ENCODE measurements around the gene SLAMF7.
"Not testable (repeated sequence)": the region's sequence is repeated elsewhere in the genome, so short reads cannot be mapped to it uniquely, and the experiment has no call there.

SLAMF7 gene

GRCh38 chr1:160739098-160739511 is at the start of gene SLAMF7:
TSS of gene SLAMF7 (plus strand) at chr1:160739247. CDS start at chr1:160739302, 55 bp downstream.
- no peak within 1 kb of the TSS for H3K4me3 ChIP-seq (ENCODE audit: low read depth, low read length)

- H3K4me3 ChIP-seq (ENCODE audit: low read depth, low read length): not testable (repeated sequence)
Measured at GRCh38 chr1:160692390-160692789, 46.7 kb upstream of the SLAMF7 start.

GRCh38 chr1:160702100-160702499 is 36.9 kb upstream of the SLAMF7 start:
- no peak overlapping the region for H3K4me3 ChIP-seq (ENCODE audit: low read depth, low read length)

GRCh38 chr1:160704250-160704649 is 34.8 kb upstream of the SLAMF7 start:
- no peak overlapping the region for H3K4me3 ChIP-seq (ENCODE audit: low read depth, low read length)

GRCh38 chr1:160705212-160705621 is 33.8 kb upstream of the SLAMF7 start:
- H3K4me3 ChIP-seq (ENCODE audit: low read depth, low read length): not testable (repeated sequence)

GRCh38 chr1:160705742-160706141 is 33.3 kb upstream of the SLAMF7 start:
- no peak overlapping the region for H3K4me3 ChIP-seq (ENCODE audit: low read depth, low read length)

- no peak overlapping the region for H3K4me3 ChIP-seq (ENCODE audit: low read depth, low read length)
Measured at GRCh38 chr1:160706526-160707235, 32.4 kb upstream of the SLAMF7 start.

- no peak overlapping the region for H3K4me3 ChIP-seq (ENCODE audit: low read depth, low read length)
Measured at GRCh38 chr1:160707236-160708064, 31.6 kb upstream of the SLAMF7 start.

- no peak overlapping the region for H3K4me3 ChIP-seq (ENCODE audit: low read depth, low read length)
Measured at GRCh38 chr1:160708118-160708517, 30.9 kb upstream of the SLAMF7 start.

GRCh38 chr1:160708801-160709200 is 30.2 kb upstream of the SLAMF7 start:
- H3K4me3 ChIP-seq (ENCODE audit: low read depth, low read length): no peak overlapping the region

GRCh38 chr1:160709715-160710114 is 29.3 kb upstream of the SLAMF7 start:
- no peak overlapping the region for H3K4me3 ChIP-seq (ENCODE audit: low read depth, low read length)

- no peak overlapping the region for H3K4me3 ChIP-seq (ENCODE audit: low read depth, low read length)
Measured at GRCh38 chr1:160710517-160711252, 28.4 kb upstream of the SLAMF7 start.

- H3K4me3 ChIP-seq (ENCODE audit: low read depth, low read length): no peak overlapping the region
Measured at GRCh38 chr1:160711276-160711601, 27.8 kb upstream of the SLAMF7 start.

- no peak within 1 kb of the TSS for H3K4me3 ChIP-seq (ENCODE audit: low read depth, low read length)
Measured at GRCh38 chr1:160711602-160712311, 27.3 kb upstream of the SLAMF7 start, which contains the start of gene CD48. TSS of gene CD48 (minus strand) at chr1:160711822. CDS start at chr1:160711763, 59 bp downstream.

- H3K4me3 ChIP-seq (ENCODE audit: low read depth, low read length): not testable (repeated sequence)
Measured at GRCh38 chr1:160712525-160713080, 26.4 kb upstream of the SLAMF7 start.

GRCh38 chr1:160713161-160713560 is 25.9 kb upstream of the SLAMF7 start:
- H3K4me3 ChIP-seq (ENCODE audit: low read depth, low read length): no peak overlapping the region

- not testable (repeated sequence) for H3K4me3 ChIP-seq (ENCODE audit: low read depth, low read length)
Measured at GRCh38 chr1:160714034-160714648, 24.9 kb upstream of the SLAMF7 start.

- no peak overlapping the region for H3K4me3 ChIP-seq (ENCODE audit: low read depth, low read length)
Measured at GRCh38 chr1:160716013-160716412, 23.0 kb upstream of the SLAMF7 start.

- H3K4me3 ChIP-seq (ENCODE audit: low read depth, low read length): no peak overlapping the region
Measured at GRCh38 chr1:160717306-160717705, 21.7 kb upstream of the SLAMF7 start.

GRCh38 chr1:160718210-160718609 is 20.8 kb upstream of the SLAMF7 start:
- H3K4me3 ChIP-seq (ENCODE audit: low read depth, low read length): no peak overlapping the region

Measured in iPS-11a (cell line).